Heart left ventricle (tissue), 16 donors: ENCODE data around the gene ATAD5. TPM values are rescaled to one million over a fixed set of nuclear protein-coding genes. Genes with fewer than 3 reads are reported as not detected.

ENCODE experiments used
- ATAC-seq, 4 donors: fragments of 200-7000 bp; cut with Tn5 transposase; one replicate each; pipeline ENCODE4 v1.9.1; 2020 to 2022; ENCODE audit warnings: moderate library complexity in 4 of 4, mild to moderate bottlenecking in 3 of 4, moderate number of reproducible peaks in 1 of 4
- DNase-seq, 5 donors: peaks; one replicate each; pipeline ENCODE4 v3.0.0-alpha.2; 2020
- H3K27ac ChIP-seq, 12 donors: fragments of 200-600 bp; sonication (generic) in 4 of 12; one replicate each; pipeline versions ENCODE4 v1.5.0 to v1.8.0; 2016 to 2022; ENCODE audit warnings: mild to moderate bottlenecking in 2 of 12
- H3K27me3 ChIP-seq, 9 donors: fragments of 200-600 bp; sonication (generic) in 2 of 9; one replicate each; pipeline versions ENCODE4 v1.5.1 to v1.8.0; 2016 to 2022; ENCODE audit warnings: mild to moderate bottlenecking in 3 of 9
- H3K36me3 ChIP-seq, 9 donors: fragments of 200-600 bp; sonication (generic) in 2 of 9; one replicate each; pipeline versions ENCODE4 v1.5.0 to v1.8.0; 2018 to 2022; ENCODE audit warnings: mild to moderate bottlenecking in 2 of 9
- H3K4me1 ChIP-seq, 12 donors: fragments of 200-600 bp; sonication (generic) in 4 of 12; one replicate each; pipeline versions ENCODE4 v1.5.0 to v1.8.0; 2016 to 2022; ENCODE audit warnings: mild to moderate bottlenecking in 3 of 12
- H3K4me3 ChIP-seq, 12 donors: fragments of 200-600 bp; sonication (generic) in 4 of 12; one replicate each; pipeline versions ENCODE4 v1.5.0 to v1.8.0; 2017 to 2022; ENCODE audit warnings: mild to moderate bottlenecking in 9 of 12, moderate library complexity in 4 of 12
- H3K9me3 ChIP-seq, 12 donors: fragments of 200-600 bp; sonication (generic) in 4 of 12; one replicate each; pipeline versions ENCODE4 v1.5.0 to v1.8.0; 2016 to 2022; ENCODE audit warnings: mild to moderate bottlenecking in 1 of 12
- CTCF ChIP-seq, 12 donors: fragments of 200-600 bp; sonication (generic) in 4 of 12; IDR thresholded peaks; one replicate each; pipeline versions ENCODE4 v1.5.0 to v1.8.0; 2018 to 2022; ENCODE audit warnings: antibody characterized with exemption in 12 of 12, mild to moderate bottlenecking in 5 of 12
- POLR2A ChIP-seq, 2 donors: fragments of 450-650 bp; IDR thresholded peaks; one replicate each; pipeline ENCODE4 v1.6.1; 2017; ENCODE audit warnings: antibody characterized with exemption in 2 of 2, mild to moderate bottlenecking in 2 of 2, moderate library complexity in 2 of 2
- WGBS, 4 donors: extraction: QIAGEN DNeasy Blood & Tissue Kit in 2 of 4; methylation state at CpG; one replicate each; pipeline versions ENCODE4 v1.1.5 to v1.1.7; 2013 to 2018; 5-methylcytosine and 5-hydroxymethylcytosine counted together
- intact Hi-C, 10 donors: fragments of 100-400 bp; cut with DNase I; formaldehyde crosslinking; loops; one replicate each; pipeline versions ENCODE4 v1.11.1 to v1.14.2; 2022
- polyA plus RNA-seq, 2 donors: library from polyadenylated mRNA; stranded (reverse); fragments of 200-250 nt; gene quantifications; one replicate each; pipeline ENCODE4 v1.2.3, GENCODE V29; 2013
- total RNA-seq, 9 donors: library from RNA; depleted of rRNA in 2 of 9; stranded (reverse); fragments of >200 nt in 2 of 9; fragmentation: NEBNext Ultra II Directional in 3 of 9; extraction: Animal tissue kit (Norgen Biotek cat#: 25700) in 3 of 9; gene quantifications; one replicate each; pipeline versions ENCODE4 v1.1.0 to v1.2.4, GENCODE V29; 2016 to 2023
- donor health status: ischemic (EF 13 %, LVEDD 7.1; RV severe dilation, severe dysfunction).
- donor health status: healthy with polysubstance abuse.
- donor health status: DM: no; HTN: yes; CAD: no.
- donor health status: DM: no; HTN: no; CAD: no.
- donor health status: ischemic (EF 25% LVEDD 6.9; RV normal size, moderate dysfunction).
- donor health status: ischemic (EF 25% LVEDD 5.7; RV mildly dilated, moderate dysfunction).
- donor health status: healthy.
- donor health status: DM: yes; HTN: yes; CAD: no.
- donor health status: ischemic (EF 35%, LVEDD 5.7; RV mildly dilated, moderate dysfunction).
- donor health status: nonischemic (EF 11% LVEDD 7.7; RV severe dilation, severe dysfunction).
- donor health status: DM: yes; HTN: yes; CAD: no.
- donor health status: PGD.
- donor health status: ischemic (EF 29% LVEDD 5.4; RV normal size, mild dysfunction).
- donor health status: nonischemic (EF 23%, LVEDD 6.1; RV moderate dilation, normal function).

Gene ATAD5
- total and polyA plus RNA-seq, 11 donors, result 0.25 to 2.5 (median 0.40) TPM

- intact Hi-C loops, result loop anchor here in 2 of 10 donors (5.0 kb wide), 1 partner anchor 43 kb away; no protein-coding TSS in a partner anchor
- WGBS, 4 donors, result 50 to 64% (median 60%) methylated on average over 2 of the region's 2 CpGs
- peaks cover 0 to 41% (median 18%) of the 10 kb centered on the region in 9 donors for H3K27me3 ChIP-seq
Observed at GRCh38 chr17:30924341-30924740, 92.6 kb downstream of the ATAD5 start.

DNA sequence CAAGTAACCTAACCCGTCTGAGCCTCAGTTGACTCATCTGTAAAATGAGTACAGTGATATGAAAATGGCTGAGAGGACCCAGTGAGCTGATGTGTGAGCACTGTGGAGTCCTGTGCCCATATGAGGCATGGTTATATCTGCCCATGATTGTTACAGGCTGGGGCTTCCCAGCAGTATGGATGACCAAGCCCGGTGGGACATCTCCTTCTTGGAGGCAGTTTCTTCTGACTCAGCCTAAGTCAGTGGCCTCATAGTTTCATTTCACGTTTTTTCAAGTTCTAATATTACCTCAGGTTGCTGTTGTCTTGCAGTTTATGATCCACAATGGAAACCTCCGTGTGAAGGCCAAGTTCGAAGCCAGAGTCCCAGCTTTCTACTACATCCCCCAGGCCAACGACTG is 94.8 kb downstream of the ATAD5 start:
- Histone ChIP-seq H3K27ac (no peak overlapping the region), H3K4me3 (no peak overlapping the region), H3K36me3 (peaks cover 0 to 49% (median 0%) of the 10 kb centered on the region in 9 donors), H3K4me1 (peaks cover 0 to 18% (median 5%) of the 10 kb centered on the region in 12 donors), H3K9me3 (no peaks in the 10 kb centered on the region), H3K27me3 (peaks cover 0 to 36% (median 17%) of the 10 kb centered on the region in 9 donors)
- intact Hi-C loops, result no loop called here
- DNase-seq (no peak), ATAC-seq (no peak)
- WGBS, 4 donors, result 63 to 83% (median 78%) methylated on average over 6 of the region's 6 CpGs
- TF ChIP-seq POLR2A (IDR thresholded peaks at IDR 0.05) (no peak), CTCF (IDR thresholded peaks at IDR 0.05) (no peak)

More at GRCh38 chr17:30924341-30924740, 92.6 kb downstream of the ATAD5 start:
- no peaks in the 10 kb centered on the region for H3K9me3 ChIP-seq
- H3K27ac ChIP-seq, result no peak overlapping the region
- TF ChIP-seq POLR2A (IDR thresholded peaks at IDR 0.05) (no peak), CTCF (IDR thresholded peaks at IDR 0.05) (no peak)
- H3K4me1 ChIP-seq, result peaks cover 0 to 24% (median 6%) of the 10 kb centered on the region in 12 donors
- peaks cover 0 to 33% (median 0%) of the 10 kb centered on the region in 9 donors for H3K36me3 ChIP-seq
- ATAC-seq, result no peak
- DNase-seq, result no peak
- no peak overlapping the region for H3K4me3 ChIP-seq

DNA sequence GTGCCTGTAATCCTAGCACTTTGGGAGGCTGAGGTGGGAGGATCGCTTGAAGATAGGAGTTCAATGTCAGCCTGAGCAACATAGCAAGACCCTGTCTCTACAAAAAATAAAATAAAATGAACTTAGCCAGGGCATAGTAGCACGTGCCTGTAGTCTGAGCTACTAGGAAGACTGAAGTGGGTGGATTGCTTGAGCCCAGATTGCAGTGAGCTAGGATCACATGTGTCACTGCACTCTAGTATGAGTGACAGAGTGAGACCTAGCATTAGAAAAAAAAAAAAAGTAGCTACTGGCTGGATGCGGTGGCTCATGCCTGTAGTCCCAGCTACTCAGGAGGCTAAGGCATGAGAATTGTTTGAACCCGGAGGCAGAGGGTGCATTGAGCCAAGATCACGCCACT is 96.0 kb downstream of the ATAD5 start:
- Histone ChIP-seq H3K4me3 (no peak overlapping the region), H3K27me3 (peaks cover 0 to 23% (median 5%) of the 10 kb centered on the region in 9 donors), H3K4me1 (peaks cover 0 to 6% (median under 1%) of the 10 kb centered on the region in 12 donors), H3K36me3 (peaks cover 0 to 53% (median 0%) of the 10 kb centered on the region in 9 donors), H3K27ac (no peak overlapping the region), H3K9me3 (no peaks in the 10 kb centered on the region)
- intact Hi-C loops, result no loop called here
- no peak for DNase-seq
- TF ChIP-seq CTCF (IDR thresholded peaks at IDR 0.05), result no peak
- no peak for TF ChIP-seq POLR2A (IDR thresholded peaks at IDR 0.05)
- no peak for ATAC-seq
- 88 to 92% (median 89%) methylated on average over 5 of the region's 5 CpGs for WGBS, 4 donors

GRCh38 chr17:30928584-30928983 is 96.8 kb downstream of the ATAD5 start:
- 72 to 81% (median 77%) methylated on average over 2 to 3 of the region's 3 CpGs for WGBS, 4 donors
- H3K4me1 ChIP-seq, result peaks cover 0 to 3% (median 0%) of the 10 kb centered on the region in 12 donors
- ATAC-seq (no peak), DNase-seq (no peak)
- TF ChIP-seq POLR2A (IDR thresholded peaks at IDR 0.05), result no peak
- TF ChIP-seq CTCF (IDR thresholded peaks at IDR 0.05), result no peak
- H3K36me3 ChIP-seq, result peaks cover 0 to 60% (median 0%) of the 10 kb centered on the region in 9 donors
- no peaks in the 10 kb centered on the region for H3K9me3 ChIP-seq
- no peak overlapping the region for H3K27ac ChIP-seq
- H3K4me3 ChIP-seq, result no peak overlapping the region
- peaks cover 0 to 15% (median 0%) of the 10 kb centered on the region in 9 donors for H3K27me3 ChIP-seq
- intact Hi-C loops, result no loop called here
